ENCODE data around the gene PPP3CA.
"Not testable (repeated sequence)": the region's sequence is repeated elsewhere in the genome, so short reads cannot be mapped to it uniquely, and the experiment has no call there.

The PPP3CA gene

GRCh38 chr4:101251261-101251660 lies 96.1 kb downstream of the PPP3CA start:
- no peak for DNase-seq

GRCh38 chr4:101244349-101244748 lies 103.0 kb downstream of the PPP3CA start:
- DNase-seq: no peak

- no peak for DNase-seq
Observed at GRCh38 chr4:101242441-101242840, 104.9 kb downstream of the PPP3CA start.

- DNase-seq: no peak
Observed at GRCh38 chr4:101240099-101240498, 107.2 kb downstream of the PPP3CA start.

GRCh38 chr4:101239665-101240064 lies 107.7 kb downstream of the PPP3CA start:
- DNase-seq: no peak

- DNase-seq: no peak
Observed at GRCh38 chr4:101238706-101239105, 108.6 kb downstream of the PPP3CA start.

- no peak for DNase-seq
Observed at GRCh38 chr4:101237773-101238172, 109.6 kb downstream of the PPP3CA start.

GRCh38 chr4:101236097-101236496 lies 111.2 kb downstream of the PPP3CA start:
- no peak for DNase-seq

- not testable (repeated sequence) for DNase-seq
Observed at GRCh38 chr4:101234141-101234540, 113.2 kb downstream of the PPP3CA start.

- no peak for DNase-seq
Observed at GRCh38 chr4:101232074-101232776, 115.1 kb downstream of the PPP3CA start.

GRCh38 chr4:101230801-101231426 lies 116.4 kb downstream of the PPP3CA start:
- DNase-seq: no peak

- DNase-seq: no peak
Observed at GRCh38 chr4:101229116-101229515, 118.2 kb downstream of the PPP3CA start.

GRCh38 chr4:101227715-101228114 lies 119.6 kb downstream of the PPP3CA start:
- no peak for DNase-seq

- DNase-seq: no peak
Observed at GRCh38 chr4:101224358-101225218, 122.7 kb downstream of the PPP3CA start.

GRCh38 chr4:101222156-101222845 lies 125.0 kb downstream of the PPP3CA start:
- no peak for DNase-seq

- no peak for DNase-seq
Observed at GRCh38 chr4:101221294-101221693, 126.0 kb downstream of the PPP3CA start.

- no peak for DNase-seq
Observed at GRCh38 chr4:101218894-101219293, 128.4 kb downstream of the PPP3CA start.

GRCh38 chr4:101218346-101218745 lies 129.0 kb downstream of the PPP3CA start:
- DNase-seq: no peak

GRCh38 chr4:101217353-101218031 lies 129.8 kb downstream of the PPP3CA start:
- DNase-seq: no peak

- DNase-seq: no peak
Observed at GRCh38 chr4:101211146-101211553, 136.2 kb downstream of the PPP3CA start.

- no peak for DNase-seq
Observed at GRCh38 chr4:101210331-101210730, 137.0 kb downstream of the PPP3CA start.

GRCh38 chr4:101208171-101208570 lies 139.2 kb downstream of the PPP3CA start:
- no peak for DNase-seq
